GM21360 (cell line): Measurements from ENCODE around the gene F7.

ENCODE experiments used
- ATAC-seq: cut with Tn5 transposase; IDR thresholded peaks from one replicate; pipeline ENCODE4 v1.9.1; 2021; ENCODE audit warnings: mild to moderate bottlenecking, moderate library complexity; ENCODE audit not compliant: unreplicated experiment

Gene F7

DNA sequence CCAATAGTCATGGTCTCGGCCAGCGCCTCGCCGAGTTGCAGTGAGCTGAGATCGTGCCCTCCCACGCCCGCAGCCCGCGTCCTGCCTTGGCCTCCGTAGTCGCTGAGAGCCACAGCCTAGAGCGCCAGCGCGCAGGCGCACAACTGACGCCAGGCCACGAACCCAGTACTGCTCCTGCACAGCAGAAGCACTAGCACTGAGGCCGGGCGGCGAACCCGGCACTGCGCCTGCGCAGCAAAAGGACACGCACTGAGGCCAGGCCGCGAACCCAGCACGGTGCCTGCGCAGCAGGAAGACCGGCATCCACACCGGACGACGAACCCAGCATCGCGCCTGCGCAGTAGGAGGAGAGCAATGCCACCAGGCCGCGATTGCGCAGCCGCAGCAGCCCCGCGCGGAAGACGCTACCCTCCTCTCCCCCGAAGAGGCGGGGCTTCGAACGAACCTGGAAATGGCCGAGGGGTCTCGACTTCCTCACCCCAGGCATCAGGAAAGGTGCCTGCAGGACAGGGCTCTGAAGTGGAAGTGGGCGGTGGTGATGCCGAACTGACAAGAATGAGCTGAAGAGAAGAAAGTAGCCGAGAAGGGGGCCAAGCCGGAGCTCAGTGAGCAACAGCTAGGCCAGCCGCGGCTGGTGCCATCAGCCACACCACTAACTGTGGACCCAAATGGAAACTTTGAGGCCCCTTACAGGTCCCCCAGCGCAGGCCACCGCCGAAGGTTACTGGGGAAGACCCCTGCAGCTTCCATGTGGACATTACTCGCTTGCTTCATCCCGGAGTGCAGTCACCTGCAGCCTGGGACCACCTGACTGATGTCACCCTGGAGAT, 24.5 kb downstream of the F7 start:
- ATAC-seq, result no peak

DNA sequence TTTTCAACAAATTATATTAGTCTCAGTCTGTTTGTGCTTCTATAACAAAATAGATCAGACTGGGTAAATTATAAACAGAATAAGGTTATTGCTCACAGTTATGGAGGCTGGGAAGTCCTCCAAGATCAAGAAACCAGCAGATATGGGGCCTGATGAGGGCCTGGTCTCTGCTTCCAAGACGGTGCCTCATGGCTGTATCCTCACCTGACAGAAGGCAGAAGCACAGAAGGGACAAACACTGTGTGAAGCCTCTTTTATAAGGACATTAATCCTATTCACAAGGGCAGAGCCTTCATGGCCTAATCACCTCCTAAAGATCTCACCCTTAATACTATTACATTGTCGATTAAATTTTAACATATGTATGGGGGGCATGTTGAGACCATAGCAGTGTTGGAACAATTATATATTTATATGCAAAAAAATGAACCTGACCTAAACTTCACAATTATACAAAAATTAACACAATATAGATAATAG, 29.7 kb downstream of the F7 start:
- ATAC-seq, result no peak

- ATAC-seq, result no peak
Measured at GRCh38 chr13:113137691-113138298, 32.2 kb downstream of the F7 start.

GRCh38 chr13:113138792-113139551, 33.4 kb downstream of the F7 start:
- ATAC-seq, result no peak

- ATAC-seq, result no peak
Measured at GRCh38 chr13:113139577-113139976, 34.0 kb downstream of the F7 start.

DNA sequence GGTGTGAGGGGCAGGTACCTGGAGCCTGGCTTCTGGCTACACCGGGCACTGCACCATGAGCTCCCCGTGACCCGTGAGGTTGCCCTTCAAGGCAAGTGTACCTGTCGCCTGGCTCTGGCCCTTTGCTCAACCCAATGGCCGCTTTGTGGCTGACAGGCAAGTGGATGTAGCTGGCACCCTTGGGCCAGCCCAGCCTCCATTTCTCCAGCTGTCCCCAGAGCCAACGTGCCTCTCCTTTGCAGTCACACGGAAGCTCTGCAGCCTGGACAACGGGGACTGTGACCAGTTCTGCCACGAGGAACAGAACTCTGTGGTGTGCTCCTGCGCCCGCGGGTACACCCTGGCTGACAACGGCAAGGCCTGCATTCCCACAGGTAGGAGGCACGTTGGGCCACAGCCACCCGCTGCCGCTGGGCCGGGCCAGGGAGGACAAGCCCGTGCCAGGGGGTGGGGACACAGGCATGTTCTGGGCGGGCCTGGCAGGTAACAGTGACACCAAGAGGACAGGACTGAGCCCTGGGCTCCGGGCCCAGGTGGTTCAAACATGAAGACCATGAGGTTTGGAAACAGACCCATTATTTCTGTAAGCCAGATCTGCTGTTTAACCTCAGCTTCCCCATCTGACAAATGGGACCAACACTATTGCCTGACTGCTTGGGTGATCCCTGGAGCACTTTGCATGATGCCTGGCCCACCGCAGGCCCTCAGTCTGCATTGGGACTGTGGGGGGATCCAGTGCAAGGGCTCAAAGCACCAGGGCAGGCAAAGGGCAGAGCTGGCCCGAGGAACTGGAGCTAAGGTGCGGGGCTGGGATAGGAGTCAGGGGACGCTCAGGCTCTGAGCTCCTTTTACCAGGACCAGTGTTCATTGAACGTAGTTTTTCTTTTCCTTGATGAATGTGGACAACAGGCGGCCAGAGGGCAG, 35.3 kb downstream of the F7 start:
- ATAC-seq, result no peak

- ATAC-seq, result no peak
Measured at GRCh38 chr13:113141601-113141970, 36.0 kb downstream of the F7 start.

DNA sequence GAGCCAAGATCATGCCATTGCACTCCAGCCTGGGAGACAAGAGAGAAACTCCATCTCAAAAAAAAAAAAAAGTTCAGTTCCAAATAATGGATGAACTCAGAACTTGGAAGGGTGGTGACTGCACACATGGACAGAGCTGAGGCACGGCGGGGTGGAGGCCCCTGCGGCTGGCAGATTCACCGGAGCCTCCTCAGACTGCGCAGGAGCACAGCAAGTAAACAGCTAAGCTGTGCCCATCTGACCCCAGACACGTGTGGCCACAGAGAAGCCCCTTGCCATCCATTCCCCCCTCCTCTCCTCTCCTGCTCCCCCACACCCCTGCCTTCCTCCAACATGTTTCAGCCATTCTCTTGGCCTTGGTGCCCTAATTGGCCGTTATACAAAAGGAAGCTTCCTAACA, 37.3 kb downstream of the F7 start:
- ATAC-seq, result no peak

GRCh38 chr13:113143466-113144254, 38.1 kb downstream of the F7 start:
- no peak for ATAC-seq

- ATAC-seq, result no peak
Measured at GRCh38 chr13:113144255-113144629, 38.7 kb downstream of the F7 start.

- no peak for ATAC-seq
Measured at GRCh38 chr13:113145496-113145895, 39.9 kb downstream of the F7 start.

- no peak for ATAC-seq
Measured at GRCh38 chr13:113145911-113146598, 40.5 kb downstream of the F7 start.

- no peak for ATAC-seq
Measured at GRCh38 chr13:113146750-113147149, 41.2 kb downstream of the F7 start.

GRCh38 chr13:113147206-113147605, 41.6 kb downstream of the F7 start:
- ATAC-seq, result no peak

- ATAC-seq, result no peak
Measured at GRCh38 chr13:113148407-113148806, 42.8 kb downstream of the F7 start.

- ATAC-seq, result no peak
Measured at GRCh38 chr13:113148940-113149503, 43.4 kb downstream of the F7 start.

DNA sequence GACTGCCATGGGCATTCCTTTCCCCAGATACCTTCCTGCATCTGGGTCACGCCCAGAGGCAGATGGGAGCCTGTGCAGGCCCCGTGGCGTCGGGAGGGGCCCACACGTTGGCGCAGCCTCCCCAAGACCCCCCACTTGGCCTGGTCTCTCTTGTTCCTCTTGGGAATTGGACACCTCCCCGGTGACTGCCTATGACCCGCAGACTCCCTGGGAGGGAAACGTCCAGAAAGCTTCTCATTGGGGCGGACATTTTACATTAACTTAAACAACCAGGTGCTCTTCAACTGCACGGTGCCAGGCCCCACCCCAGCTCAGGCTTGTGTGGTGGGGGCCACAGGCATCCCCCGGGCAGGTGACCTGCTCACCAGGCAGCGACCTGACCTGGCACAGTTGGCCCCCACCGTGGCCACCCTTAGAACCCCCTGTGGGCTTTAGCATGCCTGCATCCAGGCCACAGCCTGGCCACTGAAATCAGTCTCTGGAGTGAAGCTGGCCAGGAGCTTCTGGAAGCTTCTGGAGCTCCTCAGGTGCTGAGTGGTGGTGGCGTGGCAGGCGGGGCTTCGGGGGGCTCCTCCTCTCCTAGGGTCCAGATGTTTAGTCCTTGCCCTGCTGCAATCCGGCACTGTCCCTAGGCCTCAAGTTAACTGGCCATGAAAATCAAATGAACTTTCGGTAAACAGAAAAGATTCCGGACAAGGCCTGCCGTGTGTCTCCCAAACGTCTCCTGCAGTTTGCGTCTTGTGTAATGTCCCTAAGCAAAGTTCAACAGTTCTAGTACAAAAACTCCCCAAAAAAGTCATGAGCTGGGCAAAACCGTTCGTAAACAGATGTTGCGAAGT, 44.3 kb downstream of the F7 start:
- ATAC-seq, result no peak
